ENCODE results near the gene GMEB1.
"Not testable (repeated sequence)": the region's sequence is repeated elsewhere in the genome, so short reads cannot be mapped to it uniquely, and the experiment has no call there.

The GMEB1 gene

DNA sequence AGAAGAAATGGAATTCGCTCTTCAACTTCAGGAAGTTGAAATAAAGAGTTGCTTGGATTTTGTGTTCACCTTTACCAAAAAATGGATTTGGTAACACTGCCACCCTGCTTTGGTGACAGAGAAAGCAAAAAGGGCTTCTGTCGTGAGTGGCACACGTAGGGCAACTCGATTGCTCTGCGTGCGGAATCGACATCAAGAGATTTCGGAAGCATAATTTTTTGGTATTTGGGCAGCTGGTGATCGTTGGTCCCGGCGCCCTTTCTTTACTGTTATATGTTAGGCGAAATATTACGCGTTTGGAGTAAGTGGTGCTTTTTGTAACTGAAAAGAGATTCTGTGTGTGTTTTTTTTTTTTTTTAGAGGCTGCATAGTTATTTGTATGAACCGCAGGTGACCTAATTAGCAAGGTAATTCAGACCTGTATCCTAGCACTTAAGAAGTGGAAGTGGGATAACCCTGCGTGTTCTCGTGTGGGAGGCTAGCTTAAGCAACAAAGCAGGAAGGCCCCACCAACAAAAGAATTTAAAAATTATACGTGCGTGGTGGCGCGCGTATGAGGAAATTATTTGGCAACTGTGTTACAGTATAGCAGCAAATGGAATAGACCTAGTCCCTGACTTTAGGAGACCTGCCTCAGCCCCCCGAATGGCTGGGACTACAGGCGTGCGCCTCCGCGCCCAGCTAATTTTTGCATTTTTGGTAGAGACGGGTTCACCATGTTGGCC is 19.9 kb upstream of the GMEB1 start, which contains the start of gene RNU11:
Gene RNU11, plus strand, starts transcription at position 127 of the 725 bp plus-strand sequence.
- Histone ChIP-seq H3K9me3 (ENCODE audit: control insufficient read depth, low read depth, low read length) (no peaks in the 10 kb centered on the region), H3K4me3 (ENCODE audit: low read length) (peak within 1 kb of the TSS; percentile 48), H3K36me3 (ENCODE audit: control insufficient read depth, low read depth, low read length) (no peaks in the 10 kb centered on the region), H3K27ac (ENCODE audit: low read length) (peak within 1 kb of the TSS; percentile 100), H3K9ac (ENCODE audit: low read length) (peak within 1 kb of the TSS; percentile 93), H3K27me3 (ENCODE audit: control insufficient read depth, insufficient read depth, low read length) (no peaks in the 10 kb centered on the region), H3K4me1 (ENCODE audit: control insufficient read depth, low read depth, low read length) (peaks cover 7% of the 10 kb centered on the region)

DNA sequence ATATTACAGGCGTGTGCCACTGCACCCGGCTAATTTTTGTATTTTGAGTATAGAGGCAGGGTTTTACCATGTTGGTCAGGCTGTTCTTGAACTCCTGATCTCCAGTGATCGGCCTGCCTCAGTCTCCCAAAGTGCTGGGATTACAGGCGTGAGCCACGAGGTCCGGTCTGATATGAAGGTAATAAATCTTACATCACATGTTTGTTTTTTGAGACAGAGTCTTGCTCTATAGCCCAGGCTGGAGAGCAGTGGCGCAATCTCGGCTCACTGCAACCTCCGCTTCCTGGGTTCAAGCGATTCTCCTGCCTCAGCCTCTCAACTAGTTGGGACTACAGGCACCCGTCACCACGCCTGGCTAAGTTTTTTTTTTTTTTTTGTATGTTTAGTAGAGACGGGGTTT is 15.5 kb upstream of the GMEB1 start:
- not testable (repeated sequence) for H3K27me3 ChIP-seq (ENCODE audit: control insufficient read depth, insufficient read depth, low read length); H3K36me3 ChIP-seq (ENCODE audit: control insufficient read depth, low read depth, low read length); H3K4me1 ChIP-seq (ENCODE audit: control insufficient read depth, low read depth, low read length); H3K9ac ChIP-seq (ENCODE audit: low read length); H3K4me3 ChIP-seq (ENCODE audit: low read length); H3K27ac ChIP-seq (ENCODE audit: low read length); H3K9me3 ChIP-seq (ENCODE audit: control insufficient read depth, low read depth, low read length)

DNA sequence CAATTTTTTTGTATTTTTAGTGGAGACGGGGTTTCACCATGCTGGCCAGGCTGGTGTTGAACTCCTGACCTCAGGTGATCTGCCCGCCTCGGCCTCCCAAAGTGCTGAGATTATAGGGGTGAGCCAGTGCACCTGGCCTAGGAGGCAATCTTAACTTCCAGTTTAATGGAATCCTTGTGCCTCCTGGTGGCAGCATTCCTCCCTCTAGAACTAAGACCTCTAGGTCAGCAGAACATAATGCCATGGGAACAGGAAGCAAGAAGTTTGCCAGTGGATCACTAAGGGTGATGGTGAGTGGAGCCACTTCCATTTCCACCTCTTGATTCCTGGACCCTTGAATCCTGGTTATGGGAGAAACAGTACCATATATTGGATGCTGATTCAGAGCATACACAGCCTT is 14.7 kb upstream of the GMEB1 start:
- H3K27me3 ChIP-seq (ENCODE audit: control insufficient read depth, insufficient read depth, low read length); H3K9ac ChIP-seq (ENCODE audit: low read length); H3K4me1 ChIP-seq (ENCODE audit: control insufficient read depth, low read depth, low read length); H3K36me3 ChIP-seq (ENCODE audit: control insufficient read depth, low read depth, low read length); H3K9me3 ChIP-seq (ENCODE audit: control insufficient read depth, low read depth, low read length); H3K27ac ChIP-seq (ENCODE audit: low read length); H3K4me3 ChIP-seq (ENCODE audit: low read length): not testable (repeated sequence)

DNA sequence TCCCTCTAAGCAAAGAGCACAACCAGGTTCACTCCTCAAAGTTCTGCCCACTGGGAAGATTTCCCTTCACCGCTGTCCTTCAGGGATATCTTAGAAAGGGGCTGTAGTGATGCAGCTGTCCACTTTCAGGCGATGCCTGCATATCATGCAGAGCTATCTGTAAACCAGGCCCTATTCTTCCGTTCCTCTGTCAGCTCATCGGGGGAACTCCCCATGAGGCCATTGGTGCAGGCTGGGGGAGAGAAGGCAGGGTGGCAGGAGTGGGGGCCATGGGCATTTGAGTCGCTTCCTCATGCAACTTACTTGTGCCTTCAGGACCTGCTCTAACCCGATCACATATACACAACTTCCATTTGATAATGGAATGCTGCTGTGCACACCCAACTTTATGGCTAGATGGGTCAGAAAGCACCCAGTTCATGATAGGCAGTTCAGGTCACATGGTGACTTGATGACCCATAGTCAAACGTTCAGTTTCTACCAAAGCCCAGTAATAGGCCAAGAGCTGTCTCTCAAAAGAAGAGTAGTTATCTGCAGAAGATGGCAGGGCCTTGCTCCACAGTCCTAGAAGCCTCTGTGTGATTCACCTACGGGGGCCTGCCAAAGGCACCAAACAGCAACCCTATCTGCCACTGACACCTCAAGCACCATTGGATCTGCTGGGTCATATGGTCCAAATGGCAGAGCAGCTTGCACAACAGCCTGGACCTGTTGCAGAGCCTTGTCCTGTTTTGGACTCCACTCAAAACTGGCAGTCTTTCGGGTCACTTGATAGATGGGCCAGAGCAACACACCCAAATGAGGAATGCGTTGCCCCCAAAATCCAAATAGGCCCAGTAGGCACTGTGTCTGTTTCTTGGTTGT is 12.9 kb upstream of the GMEB1 start:
- not testable (repeated sequence) for H3K36me3 ChIP-seq (ENCODE audit: control insufficient read depth, low read depth, low read length); H3K9me3 ChIP-seq (ENCODE audit: control insufficient read depth, low read depth, low read length); H3K27me3 ChIP-seq (ENCODE audit: control insufficient read depth, insufficient read depth, low read length); H3K4me1 ChIP-seq (ENCODE audit: control insufficient read depth, low read depth, low read length); H3K4me3 ChIP-seq (ENCODE audit: low read length); H3K9ac ChIP-seq (ENCODE audit: low read length); H3K27ac ChIP-seq (ENCODE audit: low read length)

DNA sequence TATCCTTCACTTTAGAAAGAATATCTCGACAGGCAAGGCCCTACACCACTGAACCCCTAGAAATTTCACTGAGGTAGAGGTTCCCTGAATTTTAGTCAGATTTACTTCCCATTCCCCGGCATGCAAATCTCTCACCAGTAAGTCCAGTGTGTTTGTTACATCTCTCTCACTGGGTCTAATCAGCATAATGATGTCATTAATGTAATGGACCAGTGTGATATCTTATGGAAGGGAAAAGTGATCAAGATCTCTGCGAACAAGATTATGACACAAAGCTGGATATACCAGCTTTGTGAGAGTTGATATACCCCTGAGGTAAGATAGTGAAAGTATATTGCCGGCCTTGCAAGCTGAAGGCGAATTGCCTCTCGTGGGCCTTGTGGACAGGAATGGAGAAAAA is 12.2 kb upstream of the GMEB1 start:
- Histone ChIP-seq H3K9me3 (ENCODE audit: control insufficient read depth, low read depth, low read length) (no peaks in the 10 kb centered on the region), H3K4me3 (ENCODE audit: low read length) (no peak overlapping the region), H3K27me3 (ENCODE audit: control insufficient read depth, insufficient read depth, low read length) (no peaks in the 10 kb centered on the region), H3K27ac (ENCODE audit: low read length) (no peak overlapping the region), H3K9ac (ENCODE audit: low read length) (no peak overlapping the region), H3K36me3 (ENCODE audit: control insufficient read depth, low read depth, low read length) (no peaks in the 10 kb centered on the region), H3K4me1 (ENCODE audit: control insufficient read depth, low read depth, low read length) (no peaks in the 10 kb centered on the region)

DNA sequence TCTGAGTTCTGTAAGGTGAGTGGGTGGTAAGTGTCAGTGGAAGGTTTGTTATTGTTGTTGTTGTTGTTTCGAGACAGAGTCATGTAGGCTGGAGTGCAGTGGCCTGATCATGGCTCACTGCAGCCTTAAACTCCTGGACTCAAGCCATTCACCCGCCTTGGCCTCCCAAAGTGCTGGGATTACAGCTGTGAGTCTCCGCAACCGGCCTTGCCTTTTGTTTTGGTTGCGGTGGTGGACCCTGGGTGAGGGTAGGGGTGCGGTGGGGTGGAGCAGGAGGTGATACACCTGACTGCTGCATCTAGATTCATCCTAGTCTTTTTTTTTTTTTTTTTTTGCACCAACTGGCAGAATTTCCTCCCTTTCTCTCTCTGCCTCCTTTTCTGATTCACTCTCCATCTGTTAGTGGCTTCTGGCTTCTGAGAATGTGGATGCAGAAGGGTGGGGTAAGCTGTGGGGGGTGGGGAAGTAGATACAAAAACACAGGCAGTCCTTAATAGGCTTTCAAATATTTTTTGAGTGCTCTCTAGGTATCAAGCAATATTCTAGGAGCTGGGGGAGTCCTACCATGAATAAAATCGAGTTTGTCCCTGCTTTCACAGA is 4.6 kb upstream of the GMEB1 start:
- no peaks in the 10 kb centered on the region for H3K9me3 ChIP-seq (ENCODE audit: control insufficient read depth, low read depth, low read length)
- H3K27ac ChIP-seq (ENCODE audit: low read length) = no peak overlapping the region
- H3K36me3 ChIP-seq (ENCODE audit: control insufficient read depth, low read depth, low read length) = no peaks in the 10 kb centered on the region
- H3K9ac ChIP-seq (ENCODE audit: low read length) = no peak overlapping the region
- peaks cover 7% of the 10 kb centered on the region for H3K4me1 ChIP-seq (ENCODE audit: control insufficient read depth, low read depth, low read length)
- no peak overlapping the region for H3K4me3 ChIP-seq (ENCODE audit: low read length)
- no peaks in the 10 kb centered on the region for H3K27me3 ChIP-seq (ENCODE audit: control insufficient read depth, insufficient read depth, low read length)

DNA sequence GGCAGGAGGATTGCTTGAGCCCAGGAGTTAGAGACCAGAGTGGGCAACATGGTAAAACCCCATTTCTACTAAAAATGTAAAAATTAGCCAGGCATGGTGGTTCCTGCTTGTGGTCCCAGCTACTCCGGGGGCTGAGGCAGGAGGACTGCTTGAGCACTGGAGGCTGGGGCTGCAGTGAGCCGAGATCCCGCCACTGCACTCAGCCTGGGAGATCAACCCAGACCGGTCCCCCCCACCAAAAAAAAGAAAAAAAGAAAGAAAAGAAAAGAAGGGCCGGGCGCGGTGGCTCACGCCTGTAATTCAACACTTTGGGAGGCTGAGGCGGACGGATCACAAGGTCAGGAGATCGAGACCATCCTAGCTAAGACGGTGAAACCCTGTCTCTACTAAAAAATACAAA is 1.8 kb upstream of the GMEB1 start:
- no peak overlapping the region for H3K27ac ChIP-seq (ENCODE audit: low read length)
- H3K9ac ChIP-seq (ENCODE audit: low read length) = no peak overlapping the region
- no peaks in the 10 kb centered on the region for H3K27me3 ChIP-seq (ENCODE audit: control insufficient read depth, insufficient read depth, low read length)
- peaks cover 12% of the 10 kb centered on the region for H3K4me1 ChIP-seq (ENCODE audit: control insufficient read depth, low read depth, low read length)
- no peaks in the 10 kb centered on the region for H3K36me3 ChIP-seq (ENCODE audit: control insufficient read depth, low read depth, low read length)
- H3K4me3 ChIP-seq (ENCODE audit: low read length) = no peak overlapping the region
- H3K9me3 ChIP-seq (ENCODE audit: control insufficient read depth, low read depth, low read length) = no peaks in the 10 kb centered on the region

DNA sequence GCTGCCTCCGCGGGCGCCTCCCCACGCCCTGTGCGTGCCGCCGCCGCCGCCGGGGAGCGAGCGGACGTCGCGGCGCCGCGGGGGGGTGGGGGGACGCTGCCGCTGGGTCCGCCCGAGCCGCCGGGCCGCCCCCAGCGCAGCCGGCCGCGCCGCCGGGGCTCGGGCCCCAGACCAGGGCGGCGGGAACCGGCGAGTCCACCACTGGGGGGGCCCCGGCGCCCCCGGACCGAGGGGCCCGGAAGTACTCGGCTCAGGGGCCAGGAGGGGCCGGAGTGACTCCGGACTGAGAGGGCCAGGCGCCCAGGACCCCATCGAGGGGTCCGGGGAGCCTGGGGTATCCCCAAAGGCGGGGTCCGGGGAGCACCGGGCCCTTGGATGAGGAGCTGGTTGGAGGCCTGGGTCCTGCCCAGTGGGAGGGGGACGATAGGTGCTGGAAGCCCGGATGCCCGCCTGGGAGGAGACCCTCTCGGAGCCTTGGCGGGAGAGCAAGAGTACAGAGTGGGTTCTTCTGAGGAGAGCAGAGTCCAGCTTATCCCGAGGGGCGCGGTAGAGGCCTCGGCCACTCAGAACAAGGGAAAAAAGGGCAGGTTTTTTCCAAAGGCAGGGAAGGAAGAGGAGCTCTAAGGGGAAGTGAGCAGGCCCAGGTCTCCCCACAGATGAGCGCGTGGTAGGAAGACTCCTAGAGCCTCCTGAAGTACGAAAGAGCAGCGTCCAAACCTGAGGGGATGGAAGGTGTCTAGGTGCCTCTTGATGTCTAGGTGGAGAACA is 556 bp downstream of the GMEB1 start:
- Histone ChIP-seq H3K4me3 (ENCODE audit: low read length) (peak overlapping the region; percentile 87), H3K36me3 (ENCODE audit: control insufficient read depth, low read depth, low read length) (no peaks in the 10 kb centered on the region), H3K9ac (ENCODE audit: low read length) (peak overlapping the region; percentile 97), H3K9me3 (ENCODE audit: control insufficient read depth, low read depth, low read length) (no peaks in the 10 kb centered on the region), H3K4me1 (ENCODE audit: control insufficient read depth, low read depth, low read length) (peaks cover 8% of the 10 kb centered on the region), H3K27me3 (ENCODE audit: control insufficient read depth, insufficient read depth, low read length) (no peaks in the 10 kb centered on the region), H3K27ac (ENCODE audit: low read length) (peak overlapping the region; percentile 96)

DNA sequence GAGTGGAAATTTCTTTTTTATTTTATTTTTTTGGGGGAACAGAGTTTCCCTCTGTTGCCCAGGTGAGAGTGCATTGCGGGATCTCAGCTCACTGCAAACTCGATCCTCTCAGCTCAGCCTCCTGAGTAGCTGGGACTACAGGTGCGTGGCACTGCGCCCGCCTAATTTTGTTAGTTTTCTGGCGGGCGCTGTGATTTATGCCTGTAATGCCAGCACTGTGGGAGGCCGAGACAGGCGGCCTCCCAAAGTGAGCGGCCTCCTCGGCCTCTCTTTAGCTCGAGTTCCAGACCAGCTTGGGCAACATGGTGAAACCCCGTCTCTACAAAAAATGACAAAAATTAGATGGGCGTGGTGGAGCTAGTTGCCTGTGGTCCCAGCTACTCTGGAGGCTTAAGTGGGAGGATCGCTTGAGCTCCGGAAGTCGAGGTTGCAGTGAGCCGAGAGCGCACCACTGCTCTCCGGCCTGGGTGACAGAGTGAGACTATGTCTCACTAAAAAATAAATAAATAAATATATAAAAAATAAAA is 2.7 kb downstream of the GMEB1 start:
- Histone ChIP-seq H3K4me1 (ENCODE audit: control insufficient read depth, low read depth, low read length) (peaks cover 5% of the 10 kb centered on the region), H3K9ac (ENCODE audit: low read length) (no peak overlapping the region), H3K36me3 (ENCODE audit: control insufficient read depth, low read depth, low read length) (no peaks in the 10 kb centered on the region), H3K27ac (ENCODE audit: low read length) (no peak overlapping the region), H3K27me3 (ENCODE audit: control insufficient read depth, insufficient read depth, low read length) (no peaks in the 10 kb centered on the region), H3K4me3 (ENCODE audit: low read length) (no peak overlapping the region), H3K9me3 (ENCODE audit: control insufficient read depth, low read depth, low read length) (no peaks in the 10 kb centered on the region)

DNA sequence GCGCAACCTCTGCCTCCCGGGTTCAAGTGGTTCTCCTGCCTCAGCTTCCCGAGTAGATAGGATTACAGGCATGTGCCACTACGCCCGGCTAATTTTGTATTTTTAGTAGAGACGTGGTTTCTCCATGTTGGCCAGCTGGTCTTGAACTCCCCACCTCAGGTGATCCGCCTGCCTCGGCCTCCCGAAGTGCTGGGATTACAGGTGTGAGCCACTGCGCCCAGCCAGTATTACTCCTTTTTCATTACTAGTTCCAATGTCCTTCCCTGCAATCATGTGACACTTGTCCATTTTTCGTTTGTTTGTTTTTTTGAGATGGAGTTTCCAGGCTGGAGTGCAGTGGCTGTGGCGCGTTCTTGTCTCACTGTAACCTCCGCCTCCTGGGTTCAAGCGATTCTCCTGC is 4.4 kb downstream of the GMEB1 start:
- H3K9ac ChIP-seq (ENCODE audit: low read length); H3K4me1 ChIP-seq (ENCODE audit: control insufficient read depth, low read depth, low read length); H3K36me3 ChIP-seq (ENCODE audit: control insufficient read depth, low read depth, low read length); H3K27ac ChIP-seq (ENCODE audit: low read length); H3K27me3 ChIP-seq (ENCODE audit: control insufficient read depth, insufficient read depth, low read length); H3K9me3 ChIP-seq (ENCODE audit: control insufficient read depth, low read depth, low read length); H3K4me3 ChIP-seq (ENCODE audit: low read length): not testable (repeated sequence)

DNA sequence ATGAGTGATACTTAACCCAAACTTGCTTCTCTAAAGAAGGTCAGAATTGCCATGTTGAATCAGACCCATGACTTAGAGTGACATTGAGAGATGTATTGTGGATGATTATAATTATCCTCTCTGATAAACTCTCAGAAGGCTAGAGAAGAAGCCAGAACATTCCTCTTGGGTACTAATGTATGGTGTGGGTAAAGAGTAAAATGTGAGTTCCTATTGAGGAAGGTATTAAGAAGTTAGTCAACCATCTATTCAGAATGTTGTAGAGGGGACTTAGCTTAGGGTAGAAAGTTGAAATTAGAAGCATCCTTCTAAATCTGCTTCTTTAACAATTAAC is 7.3 kb downstream of the GMEB1 start:
- Histone ChIP-seq H3K9me3 (ENCODE audit: control insufficient read depth, low read depth, low read length) (no peaks in the 10 kb centered on the region), H3K9ac (ENCODE audit: low read length) (no peak overlapping the region), H3K27ac (ENCODE audit: low read length) (no peak overlapping the region), H3K4me1 (ENCODE audit: control insufficient read depth, low read depth, low read length) (no peaks in the 10 kb centered on the region), H3K36me3 (ENCODE audit: control insufficient read depth, low read depth, low read length) (no peaks in the 10 kb centered on the region), H3K4me3 (ENCODE audit: low read length) (no peak overlapping the region), H3K27me3 (ENCODE audit: control insufficient read depth, insufficient read depth, low read length) (no peaks in the 10 kb centered on the region)
